Gastroesophageal sphincter (tissue), 4 donors: ENCODE data around the gene PLA2G2F. TPM values are rescaled to one million over a fixed set of nuclear protein-coding genes. Genes with fewer than 3 reads are reported as not detected.

Experiments
- ATAC-seq: fragments of 150-250 bp; one replicate; pipeline ENCODE4 v1.9.1; 2016; ENCODE audit warnings: mild to moderate bottlenecking, moderate library complexity
- H3K27ac ChIP-seq, 4 donors: fragments of 200-600 bp; sonication (generic) in 3 of 4; 1 replicate in 3 of 4; 2 replicates in 1 of 4; pipeline ENCODE4 v1.5.1; 2016 to 2019
- H3K27me3 ChIP-seq: fragments of 200-600 bp; sonication (generic); one replicate; pipeline ENCODE4 v1.5.1; 2019
- H3K36me3 ChIP-seq, 2 donors: fragments of 200-600 bp; sonication (generic); one replicate each; pipeline ENCODE4 v1.5.1; 2019; ENCODE audit warnings: control low read depth in 1 of 2
- H3K4me1 ChIP-seq, 3 donors: fragments of 200-600 bp; sonication (generic); 1 replicate in 2 of 3; 2 replicates in 1 of 3; pipeline ENCODE4 v1.5.1; 2016 to 2019; ENCODE audit warnings: control low read depth in 2 of 3
- H3K4me3 ChIP-seq, 2 donors: fragments of 200-600 bp; sonication (generic); one replicate each; pipeline ENCODE4 v1.5.1; 2019; ENCODE audit warnings: mild to moderate bottlenecking in 1 of 2, moderate library complexity in 1 of 2
- H3K9me3 ChIP-seq, 3 donors: fragments of 200-600 bp; sonication (generic); one replicate each; pipeline ENCODE4 v1.5.1; 2017 to 2019; ENCODE audit warnings: control low read depth in 2 of 3
- CTCF ChIP-seq, 4 experiments: fragments of 200-600 bp in 2 of 4; fragments of 450-650 bp in 2 of 4; sonication (generic) in 1 of 4; IDR thresholded peaks; one replicate each; pipeline ENCODE4 v1.5.1; 2017 to 2019; ENCODE audit warnings: antibody characterized with exemption in 4 of 4, mild to moderate bottlenecking in 2 of 4, moderate library complexity in 2 of 4
- EP300 ChIP-seq: sonication (generic); formaldehyde crosslinking; IDR thresholded peaks from one replicate; pipeline ENCODE4 v1.6.1; 2017; ENCODE audit warnings: antibody characterized with exemption, mild to moderate bottlenecking
- POLR2A ChIP-seq, 2 donors: fragments of 450-650 bp; IDR thresholded peaks; one replicate each; pipeline ENCODE4 v1.6.1; 2017; ENCODE audit warnings: antibody characterized with exemption in 2 of 2, mild to moderate bottlenecking in 2 of 2, moderate library complexity in 1 of 2
- POLR2AphosphoS5 ChIP-seq: sonication (generic); formaldehyde crosslinking; IDR thresholded peaks from one replicate; pipeline ENCODE4 v1.6.1; 2017; ENCODE audit warnings: antibody characterized with exemption
- WGBS, 2 donors: methylation state at CpG; one replicate each; pipeline ENCODE4 v1.1.5; 2018; ENCODE audit warnings: low coverage in 1 of 2; 5-methylcytosine and 5-hydroxymethylcytosine counted together
- total RNA-seq, 4 donors: library from RNA; depleted of rRNA; stranded (reverse); fragments of >200 nt; gene quantifications; one replicate each; pipeline ENCODE4 v1.1.0, GENCODE V29; 2016

Gene PLA2G2F
- total RNA-seq, 4 donors from 2014 or later: not detected

- peak overlapping the region in 2 of 4 donors; percentile 80 to 83 for H3K27ac ChIP-seq
- H3K4me1 ChIP-seq: peaks cover 0 to 46% (median 5%) of the 10 kb centered on the region in 3 donors
These were observed 41.2 kb downstream of the PLA2G2F start for GRCh38 chr1:20180129-20180843.

GRCh38 chr1:20180844-20181207, 41.7 kb downstream of the PLA2G2F start:
- no peak for ATAC-seq
- Histone ChIP-seq H3K27ac (peak overlapping the region in 2 of 4 donors; percentile 80 to 83), H3K4me3 (no peak overlapping the region), H3K36me3 (no peaks in the 10 kb centered on the region), H3K4me1 (peaks cover 0 to 51% (median 5%) of the 10 kb centered on the region in 3 donors), H3K27me3 (no peaks in the 10 kb centered on the region), H3K9me3 (no peaks in the 10 kb centered on the region)
- WGBS, 2 donors: 53 to 70% methylated on average over 2 to 3 of the region's 3 CpGs
- TF ChIP-seq EP300: no peak
- no peak for TF ChIP-seq CTCF (IDR thresholded peaks at IDR 0.05)
- TF ChIP-seq POLR2A (IDR thresholded peaks at IDR 0.05): no peak
- no peak for TF ChIP-seq POLR2AphosphoS5

More at GRCh38 chr1:20180129-20180843, 41.2 kb downstream of the PLA2G2F start:
- H3K27me3 ChIP-seq: no peaks in the 10 kb centered on the region
- 65 to 71% methylated on average over 1 to 4 of the region's 6 CpGs for WGBS, 2 donors
- H3K4me3 ChIP-seq: no peak overlapping the region
- TF ChIP-seq CTCF (IDR thresholded peaks at IDR 0.05): no peak
- no peak for TF ChIP-seq EP300
- no peak for TF ChIP-seq POLR2AphosphoS5
- TF ChIP-seq POLR2A (IDR thresholded peaks at IDR 0.05): no peak
- H3K9me3 ChIP-seq: no peaks in the 10 kb centered on the region
- ATAC-seq: no peak
- H3K36me3 ChIP-seq: no peaks in the 10 kb centered on the region

GRCh38 chr1:20182415-20182814, 43.3 kb downstream of the PLA2G2F start:
- H3K4me1 ChIP-seq: peaks cover 0 to 60% (median 5%) of the 10 kb centered on the region in 3 donors
- no peaks in the 10 kb centered on the region for H3K27me3 ChIP-seq
- no peak for ATAC-seq
- H3K9me3 ChIP-seq: no peaks in the 10 kb centered on the region
- no peak overlapping the region for H3K4me3 ChIP-seq
- no peak for TF ChIP-seq CTCF (IDR thresholded peaks at IDR 0.05)
- no peak for TF ChIP-seq POLR2A (IDR thresholded peaks at IDR 0.05)
- no peak for TF ChIP-seq EP300
- no peak for TF ChIP-seq POLR2AphosphoS5
- no peaks in the 10 kb centered on the region for H3K36me3 ChIP-seq
- no peak overlapping the region for H3K27ac ChIP-seq

- Histone ChIP-seq H3K36me3 (no peaks in the 10 kb centered on the region), H3K27ac (peak overlapping the region in 1 of 4 donors; percentile 93), H3K4me3 (no peak overlapping the region), H3K27me3 (no peaks in the 10 kb centered on the region), H3K9me3 (no peaks in the 10 kb centered on the region), H3K4me1 (peaks cover 0 to 60% (median 8%) of the 10 kb centered on the region in 3 donors)
- ATAC-seq: no peak
- 81 to 100% methylated on average over 1 to 9 of the region's 10 CpGs for WGBS, 2 donors
- no peak for TF ChIP-seq POLR2AphosphoS5
- TF ChIP-seq EP300: no peak
- TF ChIP-seq CTCF (IDR thresholded peaks at IDR 0.05): no peak
- no peak for TF ChIP-seq POLR2A (IDR thresholded peaks at IDR 0.05)
These were observed 43.9 kb downstream of the PLA2G2F start for GRCh38 chr1:20183035-20183434.
